PC-3 (cell line): Measurements from ENCODE around the gene ARHGAP31.

Experiments
- EZH2phosphoT487 ChIP-seq: fragments of 300-600 bp; sonication (generic); IDR thresholded peaks from 2 replicates; pipeline ENCODE4 v1.6.1; 2018; ENCODE audit warnings: mild to moderate bottlenecking, antibody characterized with exemption, low read length, borderline replicate concordance
- TF ChIP-seq, protein P1 (sequence below): fragments of 300-600 bp; sonication (generic); conservative IDR thresholded peaks from 2 replicates; pipeline ENCODE4 v1.5.1; 2017; ENCODE audit warnings: antibody characterized with exemption, low read depth, mild to moderate bottlenecking, low read length

DNA sequence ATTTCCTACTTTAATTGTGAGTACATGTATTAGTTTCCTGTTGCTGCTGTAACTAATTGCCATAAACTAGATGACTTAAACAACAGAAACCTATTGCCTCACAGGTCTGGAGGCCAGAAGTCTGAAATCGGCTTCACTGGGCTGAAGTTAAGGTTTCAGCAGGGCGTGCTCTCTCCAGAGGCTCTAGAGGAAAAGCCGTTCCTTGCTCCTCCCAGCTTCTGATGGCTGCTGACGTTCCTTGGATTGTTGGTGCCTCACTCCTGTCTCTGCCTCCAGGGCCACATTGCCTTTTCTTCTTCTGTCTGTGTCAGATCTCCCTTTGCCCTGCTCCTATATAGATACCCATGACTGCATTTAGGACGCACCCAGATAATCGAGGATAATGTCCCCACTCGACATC is 80.9 kb downstream of the ARHGAP31 start:
- TF ChIP-seq, protein P1, sequence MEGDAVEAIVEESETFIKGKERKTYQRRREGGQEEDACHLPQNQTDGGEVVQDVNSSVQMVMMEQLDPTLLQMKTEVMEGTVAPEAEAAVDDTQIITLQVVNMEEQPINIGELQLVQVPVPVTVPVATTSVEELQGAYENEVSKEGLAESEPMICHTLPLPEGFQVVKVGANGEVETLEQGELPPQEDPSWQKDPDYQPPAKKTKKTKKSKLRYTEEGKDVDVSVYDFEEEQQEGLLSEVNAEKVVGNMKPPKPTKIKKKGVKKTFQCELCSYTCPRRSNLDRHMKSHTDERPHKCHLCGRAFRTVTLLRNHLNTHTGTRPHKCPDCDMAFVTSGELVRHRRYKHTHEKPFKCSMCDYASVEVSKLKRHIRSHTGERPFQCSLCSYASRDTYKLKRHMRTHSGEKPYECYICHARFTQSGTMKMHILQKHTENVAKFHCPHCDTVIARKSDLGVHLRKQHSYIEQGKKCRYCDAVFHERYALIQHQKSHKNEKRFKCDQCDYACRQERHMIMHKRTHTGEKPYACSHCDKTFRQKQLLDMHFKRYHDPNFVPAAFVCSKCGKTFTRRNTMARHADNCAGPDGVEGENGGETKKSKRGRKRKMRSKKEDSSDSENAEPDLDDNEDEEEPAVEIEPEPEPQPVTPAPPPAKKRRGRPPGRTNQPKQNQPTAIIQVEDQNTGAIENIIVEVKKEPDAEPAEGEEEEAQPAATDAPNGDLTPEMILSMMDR, result no peak
- no peak for TF ChIP-seq EZH2phosphoT487
